SH-SY5Y (cell line): Measurements from ENCODE around the gene PIGW.

Experiments
- GATA2 ChIP-seq: IDR thresholded peaks from 2 replicates; pipeline ENCODE4 v1.6.1; 2011; ENCODE audit warnings: mild to moderate bottlenecking, low read depth, low read length
- GATA3 ChIP-seq: IDR thresholded peaks from 2 replicates; pipeline ENCODE4 v1.6.1; 2011; ENCODE audit warnings: low read depth, mild to moderate bottlenecking, low read length, moderate library complexity

- TF ChIP-seq GATA2 (no peak), GATA3 (no peak)
Observed at GRCh38 chr17:36534840-36535668, at the start of gene PIGW, which contains the start of gene MYO19.
